ENCODE results near the gene RIMBP2. TPM values are rescaled to one million over a fixed set of nuclear protein-coding genes. Genes with fewer than 3 reads are reported as not detected.

Gene RIMBP2
- total RNA-seq, 6 experiments from 2014 or later, result not detected

DNA sequence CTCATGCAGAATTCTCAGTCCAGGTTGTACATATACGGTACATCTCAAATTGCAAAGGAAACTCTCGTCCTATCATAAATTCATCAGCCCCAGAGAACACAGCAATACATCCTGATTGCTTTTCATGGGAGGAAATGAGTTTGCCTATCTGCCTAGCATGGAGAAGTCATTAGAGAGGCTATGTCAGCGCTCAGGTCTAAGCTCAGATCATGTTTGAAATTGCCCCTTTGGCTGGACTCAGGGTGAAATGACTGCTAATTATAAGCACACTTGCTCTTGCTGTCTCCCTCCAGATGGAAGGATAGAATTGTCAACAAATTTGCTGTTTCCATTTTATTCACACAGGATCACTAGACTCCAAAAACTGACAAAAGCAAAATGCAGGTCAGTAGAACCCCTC is 178.4 kb downstream of the RIMBP2 start:
- Mint-ChIP-seq H3K4me3 (no peak overlapping the region), H3K36me3 (ENCODE audit: low read depth) (no peaks in the 10 kb centered on the region; the same call in 1 of the 2 replicates), H3K27ac (no peak overlapping the region), H3K27me3 (ENCODE audit: insufficient read depth) (no peaks in the 10 kb centered on the region; the same call in 1 of the 2 replicates), H3K4me1 (ENCODE audit: low read depth) (no peaks in the 10 kb centered on the region), H3K9me3 (peaks cover 52% of the 10 kb centered on the region)
- TF ChIP-seq, protein P1, sequence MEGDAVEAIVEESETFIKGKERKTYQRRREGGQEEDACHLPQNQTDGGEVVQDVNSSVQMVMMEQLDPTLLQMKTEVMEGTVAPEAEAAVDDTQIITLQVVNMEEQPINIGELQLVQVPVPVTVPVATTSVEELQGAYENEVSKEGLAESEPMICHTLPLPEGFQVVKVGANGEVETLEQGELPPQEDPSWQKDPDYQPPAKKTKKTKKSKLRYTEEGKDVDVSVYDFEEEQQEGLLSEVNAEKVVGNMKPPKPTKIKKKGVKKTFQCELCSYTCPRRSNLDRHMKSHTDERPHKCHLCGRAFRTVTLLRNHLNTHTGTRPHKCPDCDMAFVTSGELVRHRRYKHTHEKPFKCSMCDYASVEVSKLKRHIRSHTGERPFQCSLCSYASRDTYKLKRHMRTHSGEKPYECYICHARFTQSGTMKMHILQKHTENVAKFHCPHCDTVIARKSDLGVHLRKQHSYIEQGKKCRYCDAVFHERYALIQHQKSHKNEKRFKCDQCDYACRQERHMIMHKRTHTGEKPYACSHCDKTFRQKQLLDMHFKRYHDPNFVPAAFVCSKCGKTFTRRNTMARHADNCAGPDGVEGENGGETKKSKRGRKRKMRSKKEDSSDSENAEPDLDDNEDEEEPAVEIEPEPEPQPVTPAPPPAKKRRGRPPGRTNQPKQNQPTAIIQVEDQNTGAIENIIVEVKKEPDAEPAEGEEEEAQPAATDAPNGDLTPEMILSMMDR (IDR thresholded peaks at IDR 0.05), result no peak
- DNase-seq, result no peak

DNA sequence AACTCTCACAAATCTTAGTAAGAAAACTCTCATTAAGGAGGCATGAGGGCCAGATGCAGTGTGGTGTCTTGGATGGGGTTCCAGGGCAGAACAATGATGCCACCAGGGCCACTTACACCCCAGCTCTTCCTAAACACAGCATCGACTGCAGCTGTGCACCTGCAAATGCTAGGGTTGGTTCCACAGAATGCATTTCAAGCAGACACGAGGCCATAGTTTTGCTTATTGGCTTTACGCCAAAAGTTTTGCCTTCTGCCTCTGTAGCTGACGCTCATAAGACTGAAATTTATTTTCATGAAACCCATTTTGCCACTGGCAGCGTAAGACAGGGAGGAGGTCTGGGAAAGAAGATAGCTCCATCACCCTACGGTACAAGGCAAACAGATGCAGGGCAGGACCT is 179.0 kb downstream of the RIMBP2 start:
- H3K9me3 Mint-ChIP-seq, result peaks cover 49% of the 10 kb centered on the region
- H3K4me3 Mint-ChIP-seq, result no peak overlapping the region
- TF ChIP-seq, protein P1 (IDR thresholded peaks at IDR 0.05), result no peak
- H3K27me3 Mint-ChIP-seq (ENCODE audit: insufficient read depth), result no peaks in the 10 kb centered on the region; the same call in 1 of the 2 replicates
- no peaks in the 10 kb centered on the region; the same call in 1 of the 2 replicates for H3K36me3 Mint-ChIP-seq (ENCODE audit: low read depth)
- H3K4me1 Mint-ChIP-seq (ENCODE audit: low read depth), result no peaks in the 10 kb centered on the region
- no peak overlapping the region for H3K27ac Mint-ChIP-seq
- no peak for DNase-seq

GRCh38 chr12:130530429-130530828 is 185.7 kb downstream of the RIMBP2 start:
- Mint-ChIP-seq H3K27me3 (ENCODE audit: insufficient read depth) (no peaks in the 10 kb centered on the region), H3K4me3 (no peak overlapping the region), H3K27ac (no peak overlapping the region), H3K36me3 (ENCODE audit: low read depth) (no peaks in the 10 kb centered on the region), H3K9me3 (peaks cover 46% of the 10 kb centered on the region), H3K4me1 (ENCODE audit: low read depth) (no peaks in the 10 kb centered on the region)
- TF ChIP-seq, protein P1 (IDR thresholded peaks at IDR 0.05), result no peak
- DNase-seq, result no peak

DNA sequence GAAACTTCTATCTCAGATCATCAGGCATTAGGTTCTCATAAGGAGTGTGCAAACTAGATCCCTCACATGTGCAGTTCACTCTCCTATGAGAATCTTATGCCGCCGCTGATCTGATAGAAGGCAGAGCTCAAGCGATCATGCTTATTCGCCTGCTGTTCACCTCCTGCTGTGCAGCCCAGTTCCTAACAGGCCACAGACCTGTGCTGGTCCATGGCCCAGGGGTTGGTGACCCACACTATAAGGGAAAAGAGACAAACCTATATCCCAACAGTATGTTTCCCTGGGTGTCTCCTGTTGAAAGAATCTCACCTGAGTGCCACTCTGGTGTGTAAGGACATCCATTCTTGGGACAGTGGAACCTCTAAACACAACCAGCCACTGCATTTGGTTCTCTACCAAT is 186.3 kb downstream of the RIMBP2 start:
- Mint-ChIP-seq H3K4me1 (ENCODE audit: low read depth) (no peaks in the 10 kb centered on the region), H3K4me3 (no peak overlapping the region), H3K27ac (no peak overlapping the region), H3K27me3 (ENCODE audit: insufficient read depth) (peaks cover under 1% of the 10 kb centered on the region; the same call in 1 of the 2 replicates), H3K36me3 (ENCODE audit: low read depth) (peaks cover 1% of the 10 kb centered on the region; the same call in 1 of the 2 replicates), H3K9me3 (peaks cover 52% of the 10 kb centered on the region)
- TF ChIP-seq, protein P1 (IDR thresholded peaks at IDR 0.05), result no peak
- DNase-seq, result no peak

DNA sequence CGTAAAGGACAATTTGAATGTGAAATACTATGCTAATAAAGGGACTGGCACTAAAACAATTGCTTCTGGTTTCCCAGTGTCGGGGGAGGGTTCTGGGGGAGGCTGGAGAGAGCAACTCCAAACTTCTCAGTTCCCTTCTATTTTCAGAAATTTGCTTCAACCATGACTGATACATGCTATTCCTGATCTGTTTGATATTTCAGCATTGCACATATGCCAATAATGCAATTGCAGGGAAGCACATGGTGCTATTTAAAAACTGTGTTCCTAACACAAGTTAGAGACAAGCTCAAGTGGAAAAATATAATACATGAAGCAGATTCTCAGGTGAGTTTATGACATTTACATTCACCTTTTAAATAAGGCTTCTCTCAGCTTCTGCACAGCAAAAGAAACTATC is 188.9 kb downstream of the RIMBP2 start:
- DNase-seq, result no peak
- Mint-ChIP-seq H3K27me3 (ENCODE audit: insufficient read depth) (peaks cover 3% of the 10 kb centered on the region), H3K27ac (no peak overlapping the region), H3K4me3 (no peak overlapping the region), H3K4me1 (ENCODE audit: low read depth) (no peaks in the 10 kb centered on the region), H3K9me3 (peaks cover 59% of the 10 kb centered on the region), H3K36me3 (ENCODE audit: low read depth) (peaks cover 11% of the 10 kb centered on the region; the same call in 1 of the 2 replicates)
- TF ChIP-seq, protein P1 (IDR thresholded peaks at IDR 0.05), result no peak

DNA sequence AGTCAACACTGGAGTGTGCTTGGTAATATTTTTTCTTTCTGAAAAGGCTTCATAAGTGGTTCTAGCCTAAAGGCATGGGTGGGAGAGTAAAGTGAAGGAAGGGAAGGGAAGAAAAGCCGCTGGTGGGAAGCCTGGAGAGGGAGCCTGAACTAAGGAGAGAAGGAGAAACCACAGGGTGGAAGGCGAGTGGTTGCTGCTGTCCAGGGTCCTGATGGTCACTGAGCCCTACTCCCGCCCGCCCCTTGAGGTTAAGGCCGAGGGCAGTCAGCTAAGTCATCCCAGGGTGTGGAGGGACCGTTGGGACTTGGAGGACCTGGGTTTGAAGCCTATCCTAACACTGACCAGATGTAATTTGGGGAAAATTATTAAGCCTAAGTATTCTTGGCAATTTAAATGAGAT is 189.3 kb downstream of the RIMBP2 start:
- TF ChIP-seq, protein P1 (IDR thresholded peaks at IDR 0.05), result no peak
- Mint-ChIP-seq H3K4me1 (ENCODE audit: low read depth) (no peaks in the 10 kb centered on the region), H3K36me3 (ENCODE audit: low read depth) (peaks cover 11% of the 10 kb centered on the region; the same call in 1 of the 2 replicates), H3K27me3 (ENCODE audit: insufficient read depth) (peaks cover 3% of the 10 kb centered on the region), H3K4me3 (no peak overlapping the region), H3K9me3 (peaks cover 63% of the 10 kb centered on the region), H3K27ac (no peak overlapping the region)
- DNase-seq, result no peak

Data from HFFc6 (cell line).